HEK293 (cell line): ENCODE results near the gene CHRD.
A peak's percentile ranks its signal among the peaks of the same experiment; 100 is the strongest.

Experiments used
- CTCF ChIA-PET: fragments of 350-600 bp; formaldehyde crosslinking; extraction: SDS; loops from one replicate; lab custom pipeline; 2021; ENCODE audit warnings: antibody characterized with exemption; lab: Yijun Ruan, JAX
- POLR2A ChIA-PET: fragments of 300-600 bp; formaldehyde crosslinking; extraction: SDS; loops from one replicate; lab custom pipeline; 2020; ENCODE audit warnings: antibody characterized with exemption, inconsistent platforms; lab: Yijun Ruan, JAX
- H3K27ac ChIP-seq: fragments of 200-500 bp; sonication (Bioruptor generic); 2 replicates; pipeline ENCODE4 v1.5.1; 2014; ENCODE audit warnings: low read depth, low read length, control low read depth, inconsistent platforms; ENCODE audit errors: extremely low read depth
- H3K36me3 ChIP-seq, 2 experiments: fragments of 200-500 bp in 1 of 2; sonication (Bioruptor generic) in 1 of 2; 1 replicate in 1 of 2; 2 replicates in 1 of 2; pipeline ENCODE4 v1.5.1; 2014 to 2017; ENCODE audit warnings: inconsistent platforms in 2 of 2, low read length in 2 of 2; ENCODE audit not compliant: control insufficient read depth in 2 of 2, insufficient read depth in 1 of 2
- H3K4me1 ChIP-seq: fragments of 200-500 bp; sonication (Bioruptor generic); 2 replicates; pipeline ENCODE4 v1.5.1; 2014; ENCODE audit warnings: mild to moderate bottlenecking, low read length, inconsistent platforms; ENCODE audit not compliant: control insufficient read depth, insufficient read depth
- H3K4me3 ChIP-seq: 2 replicates; pipeline ENCODE4 v1.5.1; 2011; ENCODE audit warnings: low read depth, mild to moderate bottlenecking, control low read depth, low read length, moderate library complexity
- H3K9me3 ChIP-seq: fragments of 200-500 bp; sonication (Bioruptor generic); 2 replicates; pipeline ENCODE4 v1.5.1; 2014; ENCODE audit warnings: low read depth, low read length, inconsistent platforms; ENCODE audit not compliant: control insufficient read depth, insufficient read depth
- GLIS1 ChIP-seq: fragments of 450-650 bp; formaldehyde crosslinking; IDR thresholded peaks from 2 replicates; pipeline ENCODE4 v1.5.1; 2016; ENCODE audit warnings: missing biosample characterization, missing genetic modification characterization
- ZIC2 ChIP-seq: fragments of 450-650 bp; formaldehyde crosslinking; IDR thresholded peaks from 2 replicates; pipeline ENCODE4 v1.5.1; 2016; ENCODE audit warnings: missing biosample characterization, missing genetic modification characterization
- ZNF19 ChIP-seq: fragments of 450-650 bp; formaldehyde crosslinking; IDR thresholded peaks from 2 replicates; pipeline ENCODE4; 2016; ENCODE audit warnings: missing biosample characterization, missing genetic modification characterization, low read depth
- ZNF354C ChIP-seq: fragments of 450-650 bp; formaldehyde crosslinking; IDR thresholded peaks from 2 replicates; pipeline ENCODE4 v1.5.1; 2016; ENCODE audit warnings: missing biosample characterization, missing genetic modification characterization, low read depth, borderline replicate concordance
- ZNF48 ChIP-seq: fragments of 450-650 bp; formaldehyde crosslinking; IDR thresholded peaks from 2 replicates; pipeline ENCODE4 v1.5.1; 2016; ENCODE audit warnings: missing biosample characterization, missing genetic modification characterization
- ZNF501 ChIP-seq: fragments of 450-650 bp; formaldehyde crosslinking; IDR thresholded peaks from 2 replicates; pipeline ENCODE4 v1.5.1; 2016; ENCODE audit warnings: missing biosample characterization, missing genetic modification characterization
- ZNF600 ChIP-seq: fragments of 450-650 bp; formaldehyde crosslinking; IDR thresholded peaks from 2 replicates; pipeline ENCODE4 v1.5.1; 2016; ENCODE audit warnings: missing biosample characterization, missing genetic modification characterization
- TF ChIP-seq, protein P1 (sequence below): fragments of 450-650 bp; formaldehyde crosslinking; IDR thresholded peaks from 2 replicates; pipeline ENCODE4 v1.5.1; 2016; ENCODE audit warnings: missing biosample characterization, missing genetic modification characterization, borderline replicate concordance
- TF ChIP-seq, protein P2 (sequence below): fragments of 450-650 bp; formaldehyde crosslinking; IDR thresholded peaks from 2 replicates; pipeline ENCODE4 v1.5.1; 2016; ENCODE audit warnings: missing biosample characterization, missing genetic modification characterization
- TF ChIP-seq, protein P3 (sequence below): fragments of 450-650 bp; formaldehyde crosslinking; conservative IDR thresholded peaks from 2 replicates; pipeline ENCODE4 v1.5.1; 2016; ENCODE audit warnings: low read depth, missing biosample characterization, missing genetic modification characterization
- TF ChIP-seq, protein P4 (sequence below): fragments of 450-650 bp; formaldehyde crosslinking; IDR thresholded peaks from 2 replicates; pipeline ENCODE4 v1.5.1; 2017; ENCODE audit warnings: missing biosample characterization, missing genetic modification characterization
- TF ChIP-seq, protein P5 (sequence below): fragments of 450-650 bp; formaldehyde crosslinking; IDR thresholded peaks from 2 replicates; pipeline ENCODE4 v1.5.1; 2017; ENCODE audit warnings: missing biosample characterization, missing genetic modification characterization
- TF ChIP-seq, protein P6 (sequence below): fragments of 450-650 bp; formaldehyde crosslinking; IDR thresholded peaks from 2 replicates; pipeline ENCODE4 v1.5.1; 2016; ENCODE audit warnings: missing biosample characterization, missing genetic modification characterization

Gene CHRD

DNA sequence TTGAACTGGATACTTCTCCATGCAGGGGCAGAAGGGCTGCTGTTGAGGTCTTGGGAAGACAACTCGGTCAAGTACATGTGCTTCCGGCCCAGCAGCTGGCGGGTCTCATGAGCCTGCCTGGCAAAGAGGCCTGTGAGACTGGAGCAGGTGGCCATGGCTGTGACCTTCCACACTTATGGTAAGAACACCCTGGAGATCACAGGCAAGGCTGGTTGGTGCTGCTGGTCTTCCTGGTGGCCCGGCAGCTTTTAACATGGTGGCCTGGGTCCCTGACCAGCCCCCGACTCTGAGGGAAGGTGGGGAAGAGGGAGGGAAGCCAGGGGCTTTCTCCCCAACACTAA lies 15.4 kb downstream of the CHRD start (continued):
- TF ChIP-seq, protein P1, sequence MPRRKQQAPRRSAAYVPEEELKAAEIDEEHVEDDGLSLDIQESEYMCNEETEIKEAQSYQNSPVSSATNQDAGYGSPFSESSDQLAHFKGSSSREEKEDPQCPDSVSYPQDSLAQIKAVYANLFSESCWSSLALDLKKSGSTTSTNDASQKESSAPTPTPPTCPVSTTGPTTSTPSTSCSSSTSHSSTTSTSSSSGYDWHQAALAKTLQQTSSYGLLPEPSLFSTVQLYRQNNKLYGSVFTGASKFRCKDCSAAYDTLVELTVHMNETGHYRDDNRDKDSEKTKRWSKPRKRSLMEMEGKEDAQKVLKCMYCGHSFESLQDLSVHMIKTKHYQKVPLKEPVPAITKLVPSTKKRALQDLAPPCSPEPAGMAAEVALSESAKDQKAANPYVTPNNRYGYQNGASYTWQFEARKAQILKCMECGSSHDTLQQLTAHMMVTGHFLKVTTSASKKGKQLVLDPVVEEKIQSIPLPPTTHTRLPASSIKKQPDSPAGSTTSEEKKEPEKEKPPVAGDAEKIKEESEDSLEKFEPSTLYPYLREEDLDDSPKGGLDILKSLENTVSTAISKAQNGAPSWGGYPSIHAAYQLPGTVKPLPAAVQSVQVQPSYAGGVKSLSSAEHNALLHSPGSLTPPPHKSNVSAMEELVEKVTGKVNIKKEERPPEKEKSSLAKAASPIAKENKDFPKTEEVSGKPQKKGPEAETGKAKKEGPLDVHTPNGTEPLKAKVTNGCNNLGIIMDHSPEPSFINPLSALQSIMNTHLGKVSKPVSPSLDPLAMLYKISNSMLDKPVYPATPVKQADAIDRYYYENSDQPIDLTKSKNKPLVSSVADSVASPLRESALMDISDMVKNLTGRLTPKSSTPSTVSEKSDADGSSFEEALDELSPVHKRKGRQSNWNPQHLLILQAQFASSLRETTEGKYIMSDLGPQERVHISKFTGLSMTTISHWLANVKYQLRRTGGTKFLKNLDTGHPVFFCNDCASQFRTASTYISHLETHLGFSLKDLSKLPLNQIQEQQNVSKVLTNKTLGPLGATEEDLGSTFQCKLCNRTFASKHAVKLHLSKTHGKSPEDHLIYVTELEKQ (tag by site-specific recombination), result no peak
- TF ChIP-seq ZNF354C (tag by site-specific recombination) (no peak), ZNF48 (tag by site-specific recombination) (no peak), ZNF19 (no peak)

DNA sequence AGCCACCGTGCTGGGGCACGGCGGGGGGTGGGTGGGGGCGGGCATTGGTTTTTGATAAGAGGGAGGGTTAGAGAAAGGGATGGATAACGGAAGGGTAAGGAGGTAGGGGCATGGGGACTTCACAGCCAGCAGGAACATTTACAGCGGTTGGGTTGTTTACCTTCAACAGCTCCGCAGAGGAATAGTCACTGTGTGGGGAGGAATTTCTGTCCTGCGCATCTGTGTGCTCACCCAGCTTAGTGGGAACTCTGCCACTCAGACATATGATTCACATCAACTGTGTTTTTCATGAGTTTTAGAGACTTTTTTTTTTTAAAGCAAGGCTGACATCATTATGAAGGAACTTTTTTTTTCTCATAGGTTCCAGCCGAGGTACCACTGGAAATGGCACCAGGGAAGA lies 19.6 kb downstream of the CHRD start:
- H3K4me1 ChIP-seq, result no peaks in the 10 kb centered on the region
- H3K9me3 ChIP-seq, result no peaks in the 10 kb centered on the region
- POLR2A ChIA-PET, result interaction anchor here (0.6 kb wide), 2 partner anchors 15 to 1732 kb away, joined by 3 read pairs; no protein-coding TSS in a partner anchor
- H3K36me3 ChIP-seq, result no peaks in the 10 kb centered on the region
- CTCF ChIA-PET, result interaction anchor here (2.5 kb wide), 1 partner anchor 28 kb away, joined by 10 read pairs; no protein-coding TSS in a partner anchor
- 0 out of 2 replicates have a peak, but pooled peaks have one; percentile 30 for TF ChIP-seq ZIC2 (tag by site-specific recombination)
- TF ChIP-seq GLIS1 (tag by site-specific recombination), result 0 out of 2 replicates have a peak, but pooled peaks have one; percentile 24
- TF ChIP-seq ZNF600 (tag by site-specific recombination), result 0 out of 2 replicates have a peak, but pooled peaks have one; percentile 23
- TF ChIP-seq, protein P2, sequence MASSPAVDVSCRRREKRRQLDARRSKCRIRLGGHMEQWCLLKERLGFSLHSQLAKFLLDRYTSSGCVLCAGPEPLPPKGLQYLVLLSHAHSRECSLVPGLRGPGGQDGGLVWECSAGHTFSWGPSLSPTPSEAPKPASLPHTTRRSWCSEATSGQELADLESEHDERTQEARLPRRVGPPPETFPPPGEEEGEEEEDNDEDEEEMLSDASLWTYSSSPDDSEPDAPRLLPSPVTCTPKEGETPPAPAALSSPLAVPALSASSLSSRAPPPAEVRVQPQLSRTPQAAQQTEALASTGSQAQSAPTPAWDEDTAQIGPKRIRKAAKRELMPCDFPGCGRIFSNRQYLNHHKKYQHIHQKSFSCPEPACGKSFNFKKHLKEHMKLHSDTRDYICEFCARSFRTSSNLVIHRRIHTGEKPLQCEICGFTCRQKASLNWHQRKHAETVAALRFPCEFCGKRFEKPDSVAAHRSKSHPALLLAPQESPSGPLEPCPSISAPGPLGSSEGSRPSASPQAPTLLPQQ (tag by site-specific recombination), result no peak
- TF ChIP-seq, protein P3, sequence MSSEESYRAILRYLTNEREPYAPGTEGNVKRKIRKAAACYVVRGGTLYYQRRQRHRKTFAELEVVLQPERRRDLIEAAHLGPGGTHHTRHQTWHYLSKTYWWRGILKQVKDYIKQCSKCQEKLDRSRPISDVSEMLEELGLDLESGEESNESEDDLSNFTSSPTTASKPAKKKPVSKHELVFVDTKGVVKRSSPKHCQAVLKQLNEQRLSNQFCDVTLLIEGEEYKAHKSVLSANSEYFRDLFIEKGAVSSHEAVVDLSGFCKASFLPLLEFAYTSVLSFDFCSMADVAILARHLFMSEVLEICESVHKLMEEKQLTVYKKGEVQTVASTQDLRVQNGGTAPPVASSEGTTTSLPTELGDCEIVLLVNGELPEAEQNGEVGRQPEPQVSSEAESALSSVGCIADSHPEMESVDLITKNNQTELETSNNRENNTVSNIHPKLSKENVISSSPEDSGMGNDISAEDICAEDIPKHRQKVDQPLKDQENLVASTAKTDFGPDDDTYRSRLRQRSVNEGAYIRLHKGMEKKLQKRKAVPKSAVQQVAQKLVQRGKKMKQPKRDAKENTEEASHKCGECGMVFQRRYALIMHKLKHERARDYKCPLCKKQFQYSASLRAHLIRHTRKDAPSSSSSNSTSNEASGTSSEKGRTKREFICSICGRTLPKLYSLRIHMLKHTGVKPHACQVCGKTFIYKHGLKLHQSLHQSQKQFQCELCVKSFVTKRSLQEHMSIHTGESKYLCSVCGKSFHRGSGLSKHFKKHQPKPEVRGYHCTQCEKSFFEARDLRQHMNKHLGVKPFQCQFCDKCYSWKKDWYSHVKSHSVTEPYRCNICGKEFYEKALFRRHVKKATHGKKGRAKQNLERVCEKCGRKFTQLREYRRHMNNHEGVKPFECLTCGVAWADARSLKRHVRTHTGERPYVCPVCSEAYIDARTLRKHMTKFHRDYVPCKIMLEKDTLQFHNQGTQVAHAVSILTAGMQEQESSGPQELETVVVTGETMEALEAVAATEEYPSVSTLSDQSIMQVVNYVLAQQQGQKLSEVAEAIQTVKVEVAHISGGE, result no peak
- TF ChIP-seq ZNF501 (tag by site-specific recombination), result no peak
- TF ChIP-seq, protein P4, sequence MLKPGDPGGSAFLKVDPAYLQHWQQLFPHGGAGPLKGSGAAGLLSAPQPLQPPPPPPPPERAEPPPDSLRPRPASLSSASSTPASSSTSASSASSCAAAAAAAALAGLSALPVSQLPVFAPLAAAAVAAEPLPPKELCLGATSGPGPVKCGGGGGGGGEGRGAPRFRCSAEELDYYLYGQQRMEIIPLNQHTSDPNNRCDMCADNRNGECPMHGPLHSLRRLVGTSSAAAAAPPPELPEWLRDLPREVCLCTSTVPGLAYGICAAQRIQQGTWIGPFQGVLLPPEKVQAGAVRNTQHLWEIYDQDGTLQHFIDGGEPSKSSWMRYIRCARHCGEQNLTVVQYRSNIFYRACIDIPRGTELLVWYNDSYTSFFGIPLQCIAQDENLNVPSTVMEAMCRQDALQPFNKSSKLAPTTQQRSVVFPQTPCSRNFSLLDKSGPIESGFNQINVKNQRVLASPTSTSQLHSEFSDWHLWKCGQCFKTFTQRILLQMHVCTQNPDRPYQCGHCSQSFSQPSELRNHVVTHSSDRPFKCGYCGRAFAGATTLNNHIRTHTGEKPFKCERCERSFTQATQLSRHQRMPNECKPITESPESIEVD, result peak; percentile 64
- TF ChIP-seq, protein P5, sequence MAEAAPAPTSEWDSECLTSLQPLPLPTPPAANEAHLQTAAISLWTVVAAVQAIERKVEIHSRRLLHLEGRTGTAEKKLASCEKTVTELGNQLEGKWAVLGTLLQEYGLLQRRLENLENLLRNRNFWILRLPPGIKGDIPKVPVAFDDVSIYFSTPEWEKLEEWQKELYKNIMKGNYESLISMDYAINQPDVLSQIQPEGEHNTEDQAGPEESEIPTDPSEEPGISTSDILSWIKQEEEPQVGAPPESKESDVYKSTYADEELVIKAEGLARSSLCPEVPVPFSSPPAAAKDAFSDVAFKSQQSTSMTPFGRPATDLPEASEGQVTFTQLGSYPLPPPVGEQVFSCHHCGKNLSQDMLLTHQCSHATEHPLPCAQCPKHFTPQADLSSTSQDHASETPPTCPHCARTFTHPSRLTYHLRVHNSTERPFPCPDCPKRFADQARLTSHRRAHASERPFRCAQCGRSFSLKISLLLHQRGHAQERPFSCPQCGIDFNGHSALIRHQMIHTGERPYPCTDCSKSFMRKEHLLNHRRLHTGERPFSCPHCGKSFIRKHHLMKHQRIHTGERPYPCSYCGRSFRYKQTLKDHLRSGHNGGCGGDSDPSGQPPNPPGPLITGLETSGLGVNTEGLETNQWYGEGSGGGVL (tag by site-specific recombination), result peak; percentile 29; the same call in 1 of the 2 replicates
- TF ChIP-seq, protein P6, sequence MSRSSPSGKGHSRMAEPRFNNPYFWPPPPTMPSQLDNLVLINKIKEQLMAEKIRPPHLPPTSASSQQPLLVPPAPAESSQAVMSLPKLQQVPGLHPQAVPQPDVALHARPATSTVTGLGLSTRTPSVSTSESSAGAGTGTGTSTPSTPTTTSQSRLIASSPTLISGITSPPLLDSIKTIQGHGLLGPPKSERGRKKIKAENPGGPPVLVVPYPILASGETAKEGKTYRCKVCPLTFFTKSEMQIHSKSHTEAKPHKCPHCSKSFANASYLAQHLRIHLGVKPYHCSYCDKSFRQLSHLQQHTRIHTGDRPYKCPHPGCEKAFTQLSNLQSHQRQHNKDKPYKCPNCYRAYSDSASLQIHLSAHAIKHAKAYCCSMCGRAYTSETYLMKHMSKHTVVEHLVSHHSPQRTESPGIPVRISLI, result peak; percentile 75
- H3K4me3 ChIP-seq, result no peak overlapping the region
- H3K27ac ChIP-seq, result no peak overlapping the region
